ENCODE data around the gene KRTAP4-3.
"Not testable (repeated sequence)": the region's sequence is repeated elsewhere in the genome, so short reads cannot be mapped to it uniquely, and the experiment has no call there.

DNA sequence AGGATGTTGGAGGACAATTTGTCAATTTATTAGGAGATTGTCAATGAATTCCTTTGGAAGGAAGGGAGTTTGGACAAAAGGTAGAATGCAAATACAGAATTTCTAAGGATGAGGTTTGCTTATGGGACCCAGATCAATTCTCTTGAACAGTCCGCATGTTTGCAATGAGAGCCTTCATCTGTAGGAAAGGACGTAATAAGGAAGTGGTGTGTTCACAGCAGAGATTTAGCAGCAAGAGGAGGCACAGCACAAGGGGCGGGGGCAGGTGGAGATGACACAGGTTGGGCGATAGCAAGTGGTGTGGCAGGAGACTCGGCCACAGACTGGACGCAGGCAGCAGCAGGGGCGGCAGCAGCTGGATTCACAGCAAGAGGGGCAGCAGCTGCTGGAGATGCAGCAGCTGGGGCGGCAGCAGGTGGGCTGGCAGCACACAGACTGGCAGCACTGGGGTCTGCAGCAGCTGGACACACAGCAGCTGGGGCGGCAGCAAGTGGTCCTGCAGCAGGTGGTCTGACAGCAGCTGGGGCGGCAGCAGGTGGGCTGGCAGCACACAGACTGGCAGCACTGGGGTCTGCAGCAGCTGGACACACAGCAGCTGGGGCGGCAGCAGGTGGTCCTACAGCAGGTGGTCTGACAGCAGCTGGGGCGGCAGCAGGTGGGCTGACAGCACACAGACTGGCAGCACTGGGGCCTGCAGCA lies 44.6 kb downstream of the KRTAP4-3 start:
- TF ChIP-seq, protein P1, sequence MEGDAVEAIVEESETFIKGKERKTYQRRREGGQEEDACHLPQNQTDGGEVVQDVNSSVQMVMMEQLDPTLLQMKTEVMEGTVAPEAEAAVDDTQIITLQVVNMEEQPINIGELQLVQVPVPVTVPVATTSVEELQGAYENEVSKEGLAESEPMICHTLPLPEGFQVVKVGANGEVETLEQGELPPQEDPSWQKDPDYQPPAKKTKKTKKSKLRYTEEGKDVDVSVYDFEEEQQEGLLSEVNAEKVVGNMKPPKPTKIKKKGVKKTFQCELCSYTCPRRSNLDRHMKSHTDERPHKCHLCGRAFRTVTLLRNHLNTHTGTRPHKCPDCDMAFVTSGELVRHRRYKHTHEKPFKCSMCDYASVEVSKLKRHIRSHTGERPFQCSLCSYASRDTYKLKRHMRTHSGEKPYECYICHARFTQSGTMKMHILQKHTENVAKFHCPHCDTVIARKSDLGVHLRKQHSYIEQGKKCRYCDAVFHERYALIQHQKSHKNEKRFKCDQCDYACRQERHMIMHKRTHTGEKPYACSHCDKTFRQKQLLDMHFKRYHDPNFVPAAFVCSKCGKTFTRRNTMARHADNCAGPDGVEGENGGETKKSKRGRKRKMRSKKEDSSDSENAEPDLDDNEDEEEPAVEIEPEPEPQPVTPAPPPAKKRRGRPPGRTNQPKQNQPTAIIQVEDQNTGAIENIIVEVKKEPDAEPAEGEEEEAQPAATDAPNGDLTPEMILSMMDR (IDR thresholded peaks at IDR 0.05): not testable (repeated sequence)
- TF ChIP-seq POLR2A (IDR thresholded peaks at IDR 0.05): not testable (repeated sequence)

Measured in gastroesophageal sphincter (tissue), 3 donors.